Measurements from ENCODE around the gene DGKE. TPM values are rescaled to one million over a fixed set of nuclear protein-coding genes. Genes with fewer than 3 reads are reported as not detected.
A peak's percentile ranks its signal among the peaks of the same experiment; 100 is the strongest.

Gene DGKE
- total and polyA plus RNA-seq, 2 of the 8 experiments (the other 6 are each of a cell fraction or from before 2014, with no cell fraction given), result 1.7 to 7.4 TPM

- Histone ChIP-seq H2BK5ac (ENCODE audit: low read depth, low read length) (no peak overlapping the region), H4K20me1 (replicated peaks in 1 of 2; ENCODE audit: control insufficient read depth in 1 of 2, insufficient read depth in 2 of 2, low read length in 2 of 2) (peaks cover 0 to 4% of the 10 kb centered on the region in 2 experiments), H3K23ac (ENCODE audit: insufficient read length) (no peak overlapping the region), H2AFZ (ENCODE audit: low read length) (no peak overlapping the region), H3K4me2 (ENCODE audit: insufficient read depth in 1 of 2, low read depth in 2 of 2, low read length in 2 of 2) (peak overlapping the region; percentile 80 to 97), H2BK15ac (ENCODE audit: low read length) (no peak overlapping the region), H3K27ac (ENCODE audit: low read depth, low read length) (no peak overlapping the region), H3K27me3 (replicated peaks in 1 of 4; ENCODE audit: control insufficient read depth in 3 of 4, extremely low read depth in 1 of 4, insufficient read depth in 3 of 4, low read length in 3 of 4) (peaks cover 0 to 21% (median 17%) of the 10 kb centered on the region in 4 experiments; a peak in 6 of 7 replicates), H3K14ac (ENCODE audit: insufficient read length) (no peak overlapping the region), H4K5ac (ENCODE audit: insufficient read length, low read depth, low read length) (no peak overlapping the region), H4K8ac (ENCODE audit: extremely low read depth, insufficient read depth, low read length) (no peak overlapping the region), H2BK120ac (replicated peaks; ENCODE audit: low read depth, low read length) (no peak overlapping the region), H2AK5ac (ENCODE audit: low read depth, low read length) (no peak overlapping the region), H3K4me3 (ENCODE audit: extremely low read depth in 1 of 4, insufficient read depth in 2 of 4, low read depth in 3 of 4, low read length in 4 of 4) (peak overlapping the region; percentile 49 to 79 (median 72)), H3K18ac (ENCODE audit: extremely low read depth, low read length) (0 out of 2 replicates have a peak overlapping the region, but pooled peaks have one; percentile 72), H3K9ac (replicated peaks in 1 of 4; ENCODE audit: extremely low read depth in 1 of 4, low read depth in 3 of 4, low read length in 3 of 4) (0 out of 7 replicates have a peak overlapping the region, but pooled peaks of 1 of the 4 experiments have one; percentile 8), H3K4me1 (replicated peaks in 1 of 4; ENCODE audit: control insufficient read depth in 3 of 4, insufficient read depth in 4 of 4, low read length in 3 of 4) (peaks cover 3 to 9% (median 6%) of the 10 kb centered on the region in 4 experiments; a peak in 6 of 7 replicates), H2BK20ac (ENCODE audit: low read length) (no peak overlapping the region), H3K36me3 (ENCODE audit: control insufficient read depth in 2 of 4, insufficient read depth in 4 of 4, low read length in 3 of 4) (peaks cover 0 to 4% (median 0%) of the 10 kb centered on the region in 4 experiments; a peak in 1 of 8 replicates), H3K56ac (replicated peaks; ENCODE audit: insufficient read length, low read depth, low read length) (no peak overlapping the region), H3K79me2 (ENCODE audit: control insufficient read depth in 1 of 2, insufficient read depth in 2 of 2, low read length in 2 of 2) (peaks cover 0 to 9% of the 10 kb centered on the region in 2 experiments; a peak in 1 of 4 replicates), H3K23me2 (ENCODE audit: low read depth, low read length) (peaks cover 13% of the 10 kb centered on the region; the same call in 1 of the 2 replicates), H3K9me3 (ENCODE audit: insufficient read depth in 2 of 2, low read depth in 1 of 2, low read length in 1 of 2) (no peaks in the 10 kb centered on the region), H3K4ac (replicated peaks; ENCODE audit: insufficient read length, low read depth, low read length) (no peak overlapping the region), H3K79me1 (ENCODE audit: low read depth, low read length) (peaks cover 3% of the 10 kb centered on the region), H4K91ac (replicated peaks; ENCODE audit: insufficient read length, low read length) (no peak overlapping the region), H2BK12ac (ENCODE audit: low read depth, low read length) (no peak overlapping the region)
- DNase-seq (ENCODE audit: low read depth in 1 of 2, low spot score in 2 of 2), result no peak
- ChIA-PET POLR2A (ENCODE audit: partially characterized antibody) (interaction anchor here (0.5 to 2.3 kb wide), 6 partner anchors 10 to 158 kb away, joined by 3 to 11 read pairs (median 4); partner anchors contain the start of gene DGKE), CTCF (ENCODE audit: partially characterized antibody) (interaction anchor here (0.7 to 0.9 kb wide), 3 partner anchors 10 to 95 kb away, joined by 3 read pairs; no protein-coding TSS in a partner anchor)
- WGBS, 2 experiments (ENCODE audit: extremely low coverage in 1 of 2, insufficient coverage in 1 of 2, insufficient read length in 1 of 2, insufficient replicate concordance in 2 of 2, low coverage in 1 of 2, low lambda C conversion rate in 2 of 2, missing lambda C conversion rate in 1 of 2), result 14% methylated on average over 14 of the region's 14 CpGs; no CpG with 5 or more reads in 1 of the 2 experiments
- TF ChIP-seq CTCF (IDR thresholded peaks at IDR 0.05; ENCODE audit: control extremely low read depth in 1 of 3, insufficient read depth in 1 of 3, low read depth in 1 of 3, low read length in 3 of 3) (no peak), TBP (IDR thresholded peaks at IDR 0.05; ENCODE audit: low read depth, low read length) (no peak)
- FAIRE-seq, result no peak
Observed at GRCh38 chr17:56914581-56915273, 80.8 kb downstream of the DGKE start.
